ENCODE data around the gene MLLT1. TPM values are rescaled to one million over a fixed set of nuclear protein-coding genes. Genes with fewer than 3 reads are reported as not detected.
"Not testable (repeated sequence)": the region's sequence is repeated elsewhere in the genome, so short reads cannot be mapped to it uniquely, and the experiment has no call there.

MLLT1 gene
- 67.5 TPM for total RNA-seq

- DNase-seq (ENCODE audit: low spot score), result peak; percentile 97
These were observed at the start of gene MLLT1 for GRCh38 chr19:6279931-6280591. Gene MLLT1 (minus strand): TSS chr19:6279975. CDS start chr19:6279784, 191 bp downstream.

GRCh38 chr19:6326815-6327214 is 47.0 kb upstream of the MLLT1 start:
- no peak for DNase-seq (ENCODE audit: low spot score)

- DNase-seq (ENCODE audit: low spot score), result no peak
These were observed 45.8 kb upstream of the MLLT1 start for GRCh38 chr19:6325614-6326013.

GRCh38 chr19:6324757-6325156 is 45.0 kb upstream of the MLLT1 start:
- DNase-seq (ENCODE audit: low spot score), result no peak

GRCh38 chr19:6322284-6322683 is 42.5 kb upstream of the MLLT1 start:
- DNase-seq (ENCODE audit: low spot score), result no peak

GRCh38 chr19:6319376-6319775 is 39.6 kb upstream of the MLLT1 start:
- no peak for DNase-seq (ENCODE audit: low spot score)

GRCh38 chr19:6318772-6319171 is 39.0 kb upstream of the MLLT1 start:
- no peak for DNase-seq (ENCODE audit: low spot score)

- DNase-seq (ENCODE audit: low spot score), result not testable (repeated sequence)
These were observed 35.9 kb upstream of the MLLT1 start for GRCh38 chr19:6315646-6316045.

- DNase-seq (ENCODE audit: low spot score), result no peak
These were observed 33.7 kb upstream of the MLLT1 start for GRCh38 chr19:6313398-6313969.

GRCh38 chr19:6312018-6312417 is 32.2 kb upstream of the MLLT1 start:
- DNase-seq (ENCODE audit: low spot score), result no peak

GRCh38 chr19:6298413-6298812 is 18.6 kb upstream of the MLLT1 start:
- no peak for DNase-seq (ENCODE audit: low spot score)

GRCh38 chr19:6297202-6297601 is 17.4 kb upstream of the MLLT1 start:
- no peak for DNase-seq (ENCODE audit: low spot score)

- no peak for DNase-seq (ENCODE audit: low spot score)
These were observed 12.2 kb upstream of the MLLT1 start for GRCh38 chr19:6292006-6292405.

- no peak for DNase-seq (ENCODE audit: low spot score)
These were observed 9.0 kb upstream of the MLLT1 start for GRCh38 chr19:6288737-6289136.

- DNase-seq (ENCODE audit: low spot score), result no peak
These were observed 7.6 kb upstream of the MLLT1 start for GRCh38 chr19:6287269-6287885.

GRCh38 chr19:6286676-6287075 is 6.9 kb upstream of the MLLT1 start:
- no peak for DNase-seq (ENCODE audit: low spot score)

GRCh38 chr19:6282393-6282792 is 2.6 kb upstream of the MLLT1 start:
- not testable (repeated sequence) for DNase-seq (ENCODE audit: low spot score)

- no peak for DNase-seq (ENCODE audit: low spot score)
These were observed 200 bp downstream of the MLLT1 start for GRCh38 chr19:6279620-6279930.

GRCh38 chr19:6278740-6279619 is 795 bp downstream of the MLLT1 start:
- no peak for DNase-seq (ENCODE audit: low spot score)

GRCh38 chr19:6278051-6278450 is 1.7 kb downstream of the MLLT1 start:
- no peak for DNase-seq (ENCODE audit: low spot score)

- DNase-seq (ENCODE audit: low spot score), result peak; percentile 59
These were observed 3.3 kb downstream of the MLLT1 start for GRCh38 chr19:6276447-6276846.

GRCh38 chr19:6275170-6275744 is 4.5 kb downstream of the MLLT1 start:
- DNase-seq (ENCODE audit: low spot score), result no peak

All from mucosa of gallbladder (tissue), 1 donor.